IPS DF 4.7 (cell line): ENCODE results near the gene MAZ.

Source experiments
- DNase-seq: peaks from one replicate; pipeline ENCODE4 v3.0.0-alpha.2; 2013; ENCODE audit warnings: low spot score; ENCODE audit errors: extremely low read depth

MAZ gene

GRCh38 chr16:29809031-29809747 is 2.9 kb downstream of the MAZ start:
- DNase-seq = no peak

DNA sequence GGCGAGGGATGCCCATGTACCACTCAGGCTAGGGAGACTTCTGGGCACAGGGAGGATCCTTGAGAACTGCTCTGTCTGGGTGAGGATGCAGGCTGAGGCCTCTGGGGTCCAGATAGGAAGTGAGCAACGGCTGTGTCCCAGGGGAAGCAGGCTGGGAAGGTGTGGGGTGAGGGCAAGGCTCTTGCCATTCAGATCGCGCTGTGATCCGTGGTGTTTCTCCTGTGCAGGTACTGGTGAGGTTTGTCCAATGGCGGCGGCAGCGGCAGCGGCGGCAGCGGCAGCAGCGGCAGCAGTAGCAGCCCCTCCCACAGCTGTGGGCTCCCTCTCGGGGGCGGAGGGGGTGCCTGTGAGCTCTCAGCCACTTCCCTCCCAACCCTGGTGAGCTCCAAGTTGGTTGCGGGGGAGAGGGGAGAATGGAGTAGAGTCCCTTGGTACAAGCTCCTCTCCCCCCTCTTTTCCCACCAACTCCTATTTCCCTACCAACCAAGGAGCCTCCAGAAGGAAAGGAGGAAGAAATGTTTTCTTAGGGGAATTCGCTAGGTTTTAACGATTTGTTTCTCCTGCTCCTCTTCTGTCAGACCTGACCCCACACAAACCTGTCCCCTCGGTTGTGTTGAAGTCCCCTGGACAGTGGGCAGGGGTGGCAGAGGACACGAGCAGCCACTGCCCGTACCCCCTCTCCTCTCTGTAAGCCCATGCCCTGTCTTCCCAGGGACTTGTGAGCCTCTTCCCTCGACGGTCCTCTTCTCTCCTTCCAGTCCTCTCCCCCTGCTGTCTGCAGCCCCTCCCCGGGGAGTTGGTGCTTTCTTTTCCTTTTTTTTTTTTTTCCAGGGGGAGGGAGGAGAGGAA is 3.7 kb downstream of the MAZ start:
- no peak for DNase-seq

DNA sequence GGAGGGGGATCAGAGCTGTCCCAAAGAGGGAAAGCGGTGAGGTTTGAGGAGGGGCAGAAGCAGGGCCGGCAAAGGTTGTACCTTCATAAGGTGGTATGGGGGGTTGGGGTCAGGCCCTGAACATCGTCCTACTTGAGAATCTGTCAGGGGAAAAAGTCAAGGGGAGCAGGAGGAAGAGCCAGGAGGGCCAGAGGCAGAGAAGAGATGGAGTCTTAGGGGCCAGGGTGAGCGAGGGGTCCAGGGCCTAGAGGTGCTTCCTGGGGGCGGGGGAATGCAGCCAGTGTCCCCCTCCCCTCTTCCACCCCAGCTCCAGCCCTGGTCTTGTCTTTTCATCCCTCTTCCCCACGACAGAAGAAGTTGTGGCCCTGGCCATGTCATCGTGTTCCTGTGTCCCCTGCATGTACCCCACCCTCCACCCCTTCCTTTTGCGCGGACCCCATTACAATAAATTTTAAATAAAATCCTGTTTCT is 4.4 kb downstream of the MAZ start:
- DNase-seq = no peak

- DNase-seq = peak; percentile 90
Measured at GRCh38 chr16:29811170-29811895, 5.0 kb downstream of the MAZ start.

GRCh38 chr16:29811896-29812665 is 5.8 kb downstream of the MAZ start, which contains the start of gene PRRT2:
Gene PRRT2, plus strand, starts transcription at chr16:29812193. Its CDS starts 862 bp downstream, at chr16:29813055.
- no peak for DNase-seq

- no peak for DNase-seq
Measured at GRCh38 chr16:29812754-29813643, 6.7 kb downstream of the MAZ start.

DNA sequence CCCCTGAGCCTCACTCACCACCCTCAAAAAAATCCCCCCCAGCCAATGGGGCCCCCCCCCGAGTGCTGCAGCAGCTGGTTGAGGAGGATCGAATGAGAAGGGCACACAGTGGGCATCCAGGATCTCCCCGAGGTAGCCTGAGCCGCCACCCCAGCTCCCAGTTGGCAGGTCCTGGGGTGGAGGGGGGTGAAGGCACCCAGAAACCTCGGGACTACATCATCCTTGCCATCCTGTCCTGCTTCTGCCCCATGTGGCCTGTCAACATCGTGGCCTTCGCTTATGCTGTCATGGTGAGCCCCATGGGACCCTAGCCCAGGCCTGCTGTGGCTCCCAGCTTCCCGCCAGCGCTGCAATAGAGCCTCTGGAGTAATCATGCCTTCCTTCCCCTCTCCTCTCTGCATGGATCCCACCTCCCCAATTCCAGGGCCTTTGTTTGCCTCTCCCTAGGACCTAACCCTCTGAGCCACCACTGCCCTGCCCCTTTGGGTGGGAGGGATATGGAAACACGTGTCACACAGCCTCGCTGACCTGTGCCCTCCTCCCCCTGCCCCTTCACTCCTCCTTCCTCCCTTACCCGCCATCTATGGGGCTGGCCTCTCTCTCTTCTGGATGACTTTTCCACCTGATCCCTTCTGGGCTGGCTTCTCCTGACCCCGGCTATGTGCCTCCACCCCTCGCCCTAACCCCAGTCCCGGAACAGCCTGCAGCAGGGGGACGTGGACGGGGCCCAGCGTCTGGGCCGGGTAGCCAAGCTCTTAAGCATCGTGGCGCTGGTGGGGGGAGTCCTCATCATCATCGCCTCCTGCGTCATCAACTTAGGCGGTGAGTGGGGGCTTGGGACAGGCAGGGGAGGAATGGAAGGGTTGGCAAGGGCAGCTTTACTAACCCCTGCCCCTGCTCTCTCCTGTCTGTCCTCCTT is 7.6 kb downstream of the MAZ start:
- DNase-seq = no peak

- no peak for DNase-seq
Measured at GRCh38 chr16:29814592-29814991, 8.3 kb downstream of the MAZ start.

DNA sequence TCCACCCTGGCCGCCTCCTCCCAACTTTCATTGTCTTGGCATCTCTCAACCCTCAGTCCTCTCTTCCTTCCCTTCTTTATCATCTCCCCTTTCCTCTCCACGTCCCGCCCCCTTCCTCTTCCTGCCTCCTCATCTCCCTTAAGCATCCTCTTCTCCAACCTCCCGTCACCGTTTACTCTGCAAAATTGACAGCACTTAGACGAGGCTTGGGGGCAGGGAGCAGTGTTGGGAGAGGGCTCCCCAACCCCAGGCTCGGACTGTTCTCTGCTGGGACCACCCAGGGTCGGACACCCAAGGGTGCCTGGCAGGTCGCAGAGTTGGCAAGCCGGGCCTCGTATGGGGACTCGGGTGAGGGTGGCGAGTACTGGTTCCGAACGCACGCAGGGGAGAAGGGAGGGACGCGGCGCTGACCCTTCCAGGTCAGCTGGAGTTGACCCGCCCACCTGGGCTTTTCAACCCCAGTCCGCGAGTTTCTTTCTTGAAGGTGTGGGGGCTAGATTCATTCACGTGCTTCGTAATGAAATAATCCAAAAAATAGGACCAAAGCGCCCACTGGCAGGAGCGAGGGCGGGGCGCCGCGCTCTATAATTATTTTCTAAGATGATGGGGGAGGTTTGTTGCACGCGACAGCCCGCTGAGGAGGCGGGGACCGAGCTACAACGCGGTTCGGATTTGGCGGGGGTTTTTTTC is 8.8 kb downstream of the MAZ start:
- DNase-seq = no peak

GRCh38 chr16:29815793-29816693 is 9.7 kb downstream of the MAZ start, which contains the start of gene PAGR1:
Gene PAGR1, plus strand, starts transcription at chr16:29816152. Its CDS starts 374 bp downstream, at chr16:29816526.
- peak; percentile 99 for DNase-seq

DNA sequence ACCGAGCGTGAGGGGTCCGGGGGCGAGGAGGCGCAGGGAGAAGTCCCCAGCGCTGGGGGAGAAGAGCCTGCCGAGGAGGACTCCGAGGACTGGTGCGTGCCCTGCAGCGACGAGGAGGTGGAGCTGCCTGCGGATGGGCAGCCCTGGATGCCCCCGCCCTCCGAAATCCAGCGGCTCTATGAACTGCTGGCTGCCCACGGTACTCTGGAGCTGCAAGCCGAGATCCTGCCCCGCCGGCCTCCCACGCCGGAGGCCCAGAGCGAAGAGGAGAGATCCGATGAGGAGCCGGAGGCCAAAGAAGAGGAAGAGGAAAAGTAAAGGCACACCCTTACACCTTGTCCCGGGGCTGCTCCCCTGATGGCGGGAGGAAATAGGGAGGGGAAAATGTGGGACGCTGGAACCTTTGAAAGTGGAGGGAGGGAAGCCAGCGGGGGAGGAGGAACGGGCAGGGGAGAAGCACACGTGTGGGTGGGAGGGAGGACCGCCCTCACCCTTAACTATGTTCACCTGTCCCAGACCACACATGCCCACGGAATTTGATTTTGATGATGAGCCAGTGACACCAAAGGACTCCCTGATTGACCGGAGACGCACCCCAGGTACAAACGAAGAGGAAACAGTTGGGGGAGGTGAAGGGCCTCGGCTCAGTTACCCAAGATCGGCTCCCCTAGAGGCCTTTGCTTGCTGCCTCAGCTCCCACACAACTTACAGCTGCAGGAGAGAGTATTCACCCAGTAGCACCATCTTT is 10.5 kb downstream of the MAZ start:
- DNase-seq = no peak

DNA sequence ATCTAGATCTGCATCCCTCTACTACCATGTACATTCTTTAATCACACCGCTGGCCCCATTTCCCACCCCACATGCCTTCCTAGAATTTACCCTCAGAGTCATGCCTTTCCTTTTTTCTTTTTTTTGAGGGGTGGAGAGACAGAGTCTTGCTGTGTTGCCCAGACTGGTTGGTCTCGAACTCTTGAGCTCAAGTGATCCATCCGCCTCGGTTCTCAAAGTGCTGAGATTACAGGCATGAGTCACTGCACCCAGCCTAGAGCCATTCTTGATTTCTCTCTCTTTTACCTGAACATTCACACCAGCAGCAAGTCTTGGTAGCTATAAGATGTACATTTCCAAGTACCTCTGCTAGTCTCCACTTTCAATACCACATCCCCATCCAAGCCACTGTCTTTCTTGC is 11.8 kb downstream of the MAZ start:
- DNase-seq = no peak

DNA sequence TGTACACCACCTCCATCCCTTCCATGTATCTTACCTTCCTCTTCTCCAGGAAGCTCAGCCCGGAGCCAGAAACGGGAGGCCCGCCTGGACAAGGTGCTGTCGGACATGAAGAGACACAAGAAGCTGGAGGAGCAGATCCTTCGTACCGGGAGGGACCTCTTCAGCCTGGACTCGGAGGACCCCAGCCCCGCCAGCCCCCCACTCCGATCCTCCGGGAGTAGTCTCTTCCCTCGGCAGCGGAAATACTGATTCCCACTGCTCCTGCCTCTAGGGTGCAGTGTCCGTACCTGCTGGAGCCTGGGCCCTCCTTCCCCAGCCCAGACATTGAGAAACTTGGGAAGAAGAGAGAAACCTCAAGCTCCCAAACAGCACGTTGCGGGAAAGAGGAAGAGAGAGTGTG is 13.2 kb downstream of the MAZ start:
- DNase-seq = no peak

- DNase-seq = no peak
Measured at GRCh38 chr16:29820271-29820701, 14.0 kb downstream of the MAZ start, which contains the start of gene MVP. Gene MVP, plus strand, starts transcription at chr16:29820462. Its CDS starts 10,088 bp downstream, at chr16:29830550.

- no peak for DNase-seq
Measured at GRCh38 chr16:29820730-29821642, 14.7 kb downstream of the MAZ start.
